Measurements from ENCODE around the gene GDF10. TPM values are rescaled to one million over a fixed set of nuclear protein-coding genes. Genes with fewer than 3 reads are reported as not detected.

The GDF10 gene
- total RNA-seq, 1 donor from 2014 or later: 14.5 TPM

DNA sequence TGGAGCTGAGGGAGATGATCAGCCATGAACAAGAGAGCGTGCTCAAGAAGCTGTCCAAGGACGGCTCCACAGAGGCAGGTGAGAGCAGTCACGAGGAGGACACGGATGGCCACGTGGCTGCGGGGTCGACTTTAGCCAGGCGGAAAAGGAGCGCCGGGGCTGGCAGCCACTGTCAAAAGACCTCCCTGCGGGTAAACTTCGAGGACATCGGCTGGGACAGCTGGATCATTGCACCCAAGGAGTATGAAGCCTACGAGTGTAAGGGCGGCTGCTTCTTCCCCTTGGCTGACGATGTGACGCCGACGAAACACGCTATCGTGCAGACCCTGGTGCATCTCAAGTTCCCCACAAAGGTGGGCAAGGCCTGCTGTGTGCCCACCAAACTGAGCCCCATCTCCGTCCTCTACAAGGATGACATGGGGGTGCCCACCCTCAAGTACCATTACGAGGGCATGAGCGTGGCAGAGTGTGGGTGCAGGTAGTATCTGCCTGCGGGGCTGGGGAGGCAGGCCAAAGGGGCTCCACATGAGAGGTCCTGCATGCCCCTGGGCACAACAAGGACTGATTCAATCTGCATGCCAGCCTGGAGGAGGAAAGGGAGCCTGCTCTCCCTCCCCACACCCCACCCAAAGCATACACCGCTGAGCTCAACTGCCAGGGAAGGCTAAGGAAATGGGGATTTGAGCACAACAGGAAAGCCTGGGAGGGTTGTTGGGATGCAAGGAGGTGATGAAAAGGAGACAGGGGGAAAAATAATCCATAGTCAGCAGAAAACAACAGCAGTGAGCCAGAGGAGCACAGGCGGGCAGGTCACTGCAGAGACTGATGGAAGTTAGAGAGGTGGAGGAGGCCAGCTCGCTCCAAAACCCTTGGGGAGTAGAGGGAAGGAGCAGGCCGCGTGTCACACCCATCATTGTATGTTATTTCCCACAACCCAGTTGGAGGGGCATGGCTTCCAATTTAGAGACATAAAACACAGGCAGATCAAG lies 25.6 kb downstream of the GDF10 start:
- Histone ChIP-seq H3K36me3 (no peaks in the 10 kb centered on the region), H3K27ac (no peak overlapping the region), H3K9me3 (no peaks in the 10 kb centered on the region), H3K4me3 (no peak overlapping the region), H3K27me3 (ENCODE audit: low read depth) (peaks cover 8% of the 10 kb centered on the region), H3K4me1 (no peaks in the 10 kb centered on the region)
- ATAC-seq: no peak
- no peak for DNase-seq
- TF ChIP-seq CTCF (IDR thresholded peaks at IDR 0.05): no peak
- intact Hi-C loops (cut with DNase I): no loop called here

GRCh38 chr10:47326306-47326926 lies 26.4 kb downstream of the GDF10 start:
- DNase-seq (no peak), ATAC-seq (no peak)
- Histone ChIP-seq H3K36me3 (no peaks in the 10 kb centered on the region), H3K27ac (no peak overlapping the region), H3K4me1 (no peaks in the 10 kb centered on the region), H3K4me3 (no peak overlapping the region), H3K27me3 (ENCODE audit: low read depth) (peaks cover 6% of the 10 kb centered on the region), H3K9me3 (no peaks in the 10 kb centered on the region)
- no peak for TF ChIP-seq CTCF (IDR thresholded peaks at IDR 0.05)
- intact Hi-C loops (cut with DNase I): no loop called here

DNA sequence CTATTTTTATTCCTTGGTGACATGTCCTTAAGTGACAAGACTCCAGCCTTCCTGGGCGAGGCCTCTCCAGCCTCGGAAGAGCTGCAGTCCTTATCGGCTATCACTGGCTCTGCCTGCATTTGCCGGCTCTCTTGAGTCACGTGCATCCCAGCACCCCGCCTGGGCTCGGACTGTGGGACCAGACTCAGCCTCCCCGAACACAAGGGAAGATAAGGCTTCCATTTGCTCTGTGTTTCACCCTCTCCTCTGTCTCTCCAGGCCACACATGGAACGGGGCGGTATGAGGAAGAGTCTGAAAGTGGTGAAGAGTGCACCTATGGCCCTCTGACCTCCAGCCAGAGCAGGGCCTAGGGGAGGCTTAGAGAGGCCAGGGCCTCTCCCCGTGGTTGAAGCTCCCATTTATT lies 26.9 kb downstream of the GDF10 start:
- no peak for DNase-seq
- intact Hi-C loops (cut with DNase I): no loop called here
- no peaks in the 10 kb centered on the region for H3K9me3 ChIP-seq
- no peaks in the 10 kb centered on the region for H3K4me1 ChIP-seq
- no peaks in the 10 kb centered on the region for H3K36me3 ChIP-seq
- no peak overlapping the region for H3K27ac ChIP-seq
- TF ChIP-seq CTCF (IDR thresholded peaks at IDR 0.05): no peak
- no peak overlapping the region for H3K4me3 ChIP-seq
- peaks cover 5% of the 10 kb centered on the region for H3K27me3 ChIP-seq (ENCODE audit: low read depth)
- no peak for ATAC-seq

- H3K4me1 ChIP-seq: no peaks in the 10 kb centered on the region
These were observed 29.9 kb downstream of the GDF10 start for GRCh38 chr10:47329855-47330254.

DNA sequence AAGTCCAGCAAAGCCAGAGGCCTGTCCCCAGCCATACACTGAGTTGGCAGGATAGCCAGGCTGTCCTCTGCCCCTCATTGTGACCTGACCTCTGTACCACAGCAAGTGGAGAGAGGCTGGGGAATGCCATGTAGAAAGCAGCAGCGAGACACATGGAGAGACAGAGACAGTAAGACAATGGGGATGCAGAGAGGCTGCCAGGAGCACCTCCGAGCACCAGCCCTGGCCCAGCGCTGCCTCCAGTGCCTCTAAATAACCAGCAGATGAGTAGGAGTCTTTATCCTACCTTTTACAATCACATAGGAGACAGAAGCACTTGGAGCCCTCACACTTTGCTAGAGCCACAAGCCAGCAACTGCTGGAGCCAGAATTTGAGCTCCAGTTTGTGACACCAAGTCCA lies 30.4 kb downstream of the GDF10 start:
- Histone ChIP-seq H3K4me1 (no peaks in the 10 kb centered on the region), H3K4me3 (no peak overlapping the region), H3K27ac (no peak overlapping the region), H3K27me3 (ENCODE audit: low read depth) (no peaks in the 10 kb centered on the region), H3K36me3 (no peaks in the 10 kb centered on the region), H3K9me3 (no peaks in the 10 kb centered on the region)
- DNase-seq: no peak
- intact Hi-C loops (cut with DNase I): no loop called here
- no peak for ATAC-seq
- no peak for TF ChIP-seq CTCF (IDR thresholded peaks at IDR 0.05)

More at GRCh38 chr10:47329855-47330254, 29.9 kb downstream of the GDF10 start:
- no peaks in the 10 kb centered on the region for H3K36me3 ChIP-seq
- intact Hi-C loops (cut with DNase I): no loop called here
- H3K4me3 ChIP-seq: no peak overlapping the region
- H3K27ac ChIP-seq: no peak overlapping the region
- H3K27me3 ChIP-seq (ENCODE audit: low read depth): no peaks in the 10 kb centered on the region
- DNase-seq (no peak), ATAC-seq (no peak)
- no peaks in the 10 kb centered on the region for H3K9me3 ChIP-seq
- TF ChIP-seq CTCF (IDR thresholded peaks at IDR 0.05): no peak

Data from lower lobe of right lung (tissue), 2 donors.